ENCODE results near the gene GRIN2A. TPM values are rescaled to one million over a fixed set of nuclear protein-coding genes. Genes with fewer than 3 reads are reported as not detected.

GRIN2A gene
- total and polyA plus RNA-seq, 2 of the 13 experiments (the other 11 are each of a cell fraction or from before 2014, with no cell fraction given), result not detected

GRCh38 chr16:9738690-9739089, 443.5 kb downstream of the GRIN2A start:
- ATAC-seq (no peak), DNase-seq (ENCODE audit: low spot score) (no peak), FAIRE-seq (no peak)
- H3K9ac ChIP-seq (ENCODE audit: insufficient read depth, low read depth, low read length), result no peak overlapping the region
- H3K4me2 ChIP-seq (ENCODE audit: low read depth, low read length), result no peak overlapping the region
- no TSS peak for BruUV-seq (replicated peaks)
- ChIA-PET POLR2A (no interaction called here), CTCF (ENCODE audit: low intra/inter-chr PET ratio, low total read pairs) (no interaction called here)
- intact Hi-C loops (cut with micrococcal nuclease; ENCODE audit: unreplicated experiment), result no loop called here
- H2AFZ ChIP-seq (ENCODE audit: low read length), result no peak overlapping the region
- H3K9me3 ChIP-seq (ENCODE audit: low read length), result no peaks in the 10 kb centered on the region
- H3K36me3 ChIP-seq (replicated peaks in 1 of 2; ENCODE audit: control insufficient read depth in 1 of 2, insufficient read depth in 2 of 2, low read length in 2 of 2), result no peaks in the 10 kb centered on the region
- no peak overlapping the region for H3K4me3 ChIP-seq (replicated peaks in 1 of 3; ENCODE audit: insufficient read depth in 1 of 3, low read depth in 2 of 3, low read length in 3 of 3)
- no peaks in the 10 kb centered on the region for H3K79me2 ChIP-seq (ENCODE audit: insufficient read depth, low read length)
- no peaks in the 10 kb centered on the region for H3K4me1 ChIP-seq (ENCODE audit: insufficient read depth, low read length)
- WGBS (ENCODE audit: low lambda C conversion rate), result 7% methylated on average over 6 of the region's 6 CpGs
- H4K20me1 ChIP-seq (ENCODE audit: insufficient read depth, low read length), result no peaks in the 10 kb centered on the region
- H3K27ac ChIP-seq (ENCODE audit: extremely low read length, insufficient read depth, low read length), result no peak overlapping the region
- peaks cover 0 to 4% of the 10 kb centered on the region in 2 experiments; a peak in 2 of 5 replicates for H3K27me3 ChIP-seq (ENCODE audit: control insufficient read depth in 1 of 2, insufficient read depth in 2 of 2, low read length in 2 of 2)
- no peak for TF ChIP-seq HHEX (CRISPR knock-in tag; IDR thresholded peaks at IDR 0.05)
- peak; percentile 78 for TF ChIP-seq ZNF629 (CRISPR knock-in tag; conservative IDR thresholded peaks at IDR 0.05)
- in situ Hi-C loops (cut with HindIII; ENCODE audit: extremely low pct_ligation_motif_present, low pct_unique_long_range_greater_than_20kb), result no loop called here

GRCh38 chr16:9736547-9736946, 445.7 kb downstream of the GRIN2A start:
- H3K36me3 ChIP-seq (replicated peaks in 1 of 2; ENCODE audit: control insufficient read depth in 1 of 2, insufficient read depth in 2 of 2, low read length in 2 of 2), result no peaks in the 10 kb centered on the region
- no peaks in the 10 kb centered on the region for H3K9me3 ChIP-seq (ENCODE audit: low read length)
- in situ Hi-C loops (cut with HindIII; ENCODE audit: extremely low pct_ligation_motif_present, low pct_unique_long_range_greater_than_20kb) (no loop called here), intact Hi-C loops (cut with micrococcal nuclease; ENCODE audit: unreplicated experiment) (no loop called here)
- CTCF ChIA-PET (ENCODE audit: low intra/inter-chr PET ratio, low total read pairs), result no interaction called here
- 4% methylated on average over 5 of the region's 5 CpGs for WGBS (ENCODE audit: low lambda C conversion rate)
- no peak overlapping the region for H3K27ac ChIP-seq (ENCODE audit: extremely low read length, insufficient read depth, low read length)
- POLR2A ChIA-PET, result no interaction called here
- no peak overlapping the region for H2AFZ ChIP-seq (ENCODE audit: low read length)
- H4K20me1 ChIP-seq (ENCODE audit: insufficient read depth, low read length), result no peaks in the 10 kb centered on the region
- no peak overlapping the region for H3K4me2 ChIP-seq (ENCODE audit: low read depth, low read length)
- H3K27me3 ChIP-seq (ENCODE audit: control insufficient read depth in 1 of 2, insufficient read depth in 2 of 2, low read length in 2 of 2), result peaks cover 0 to 5% of the 10 kb centered on the region in 2 experiments; a peak in 1 of 5 replicates
- TF ChIP-seq FIP1L1 (IDR thresholded peaks at IDR 0.05; ENCODE audit: borderline replicate concordance, insufficient read depth, low read depth, low read length) (no peak), RFXAP (CRISPR knock-in tag; IDR thresholded peaks at IDR 0.05; ENCODE audit: borderline replicate concordance) (no peak), ZNF329 (CRISPR knock-in tag; IDR thresholded peaks at IDR 0.05; ENCODE audit: low read depth) (no peak), GATAD2A (CRISPR knock-in tag; IDR thresholded peaks at IDR 0.05) (no peak), ZNF615 (CRISPR knock-in tag; IDR thresholded peaks at IDR 0.05; ENCODE audit: borderline replicate concordance) (no peak), KAT2B (IDR thresholded peaks at IDR 0.05; ENCODE audit: borderline replicate concordance, low read depth, low read length) (no peak), ZGPAT (CRISPR knock-in tag; IDR thresholded peaks at IDR 0.05) (no peak), ZNF800 (CRISPR knock-in tag; IDR thresholded peaks at IDR 0.05) (no peak)
- H3K9ac ChIP-seq (ENCODE audit: insufficient read depth, low read depth, low read length), result no peak overlapping the region
- H3K4me3 ChIP-seq (replicated peaks in 1 of 3; ENCODE audit: insufficient read depth in 1 of 3, low read depth in 2 of 3, low read length in 3 of 3), result no peak overlapping the region
- FAIRE-seq, result no peak
- no TSS peak for BruUV-seq (replicated peaks)
- H3K79me2 ChIP-seq (ENCODE audit: insufficient read depth, low read length), result no peaks in the 10 kb centered on the region
- no peak for ATAC-seq
- no peaks in the 10 kb centered on the region for H3K4me1 ChIP-seq (ENCODE audit: insufficient read depth, low read length)
- DNase-seq (ENCODE audit: low spot score), result no peak

All from HepG2 (cell line).